Epithelial cell of proximal tubule (primary cell): Measurements from ENCODE around the gene TNRC6C. TPM values are rescaled to one million over a fixed set of nuclear protein-coding genes. Genes with fewer than 3 reads are reported as not detected.

Source experiments
- DNase-seq: peaks from one replicate; pipeline ENCODE4 v3.0.0-alpha.2; 2011; ENCODE audit warnings: low read depth
- H3K4me3 ChIP-seq: 2 replicates; pipeline ENCODE4 v1.5.1; 2011; ENCODE audit warnings: low read depth, mild to moderate bottlenecking, low read length
- CTCF ChIP-seq: conservative IDR thresholded peaks from 2 replicates; pipeline ENCODE4 v1.5.1; 2012; ENCODE audit warnings: low read depth, mild to moderate bottlenecking, low read length
- total RNA-seq: library from RNA; depleted of rRNA; stranded (reverse); fragments of >200 nt; gene quantifications from 2 replicates; pipeline ENCODE4 v1.2.3, GENCODE V29; 2015

The TNRC6C gene
- total RNA-seq, 1 donor from 2014 or later = 5.3 TPM

GRCh38 chr17:78122931-78123249 lies 164.4 kb downstream of the TNRC6C start:
- TF ChIP-seq CTCF = no peak
- no peak overlapping the region for H3K4me3 ChIP-seq
- no peak for DNase-seq

- no peak for TF ChIP-seq CTCF
- no peak for DNase-seq
- H3K4me3 ChIP-seq = no peak overlapping the region
These were observed 164.9 kb downstream of the TNRC6C start for GRCh38 chr17:78123258-78123929.

- no peak for TF ChIP-seq CTCF
- no peak for DNase-seq
- H3K4me3 ChIP-seq = no peak overlapping the region
These were observed 165.8 kb downstream of the TNRC6C start for GRCh38 chr17:78124081-78124835.

- TF ChIP-seq CTCF = no peak
- no peak overlapping the region for H3K4me3 ChIP-seq
- no peak for DNase-seq
These were observed 166.3 kb downstream of the TNRC6C start for GRCh38 chr17:78124836-78125137.

- H3K4me3 ChIP-seq = no peak overlapping the region
- TF ChIP-seq CTCF = no peak
- DNase-seq = no peak
These were observed 166.8 kb downstream of the TNRC6C start for GRCh38 chr17:78125138-78125913.

- no peak for DNase-seq
- no peak overlapping the region for H3K4me3 ChIP-seq
- no peak for TF ChIP-seq CTCF
These were observed 167.7 kb downstream of the TNRC6C start for GRCh38 chr17:78125976-78126894.
